ENCODE data around the gene CXCR2. TPM values are rescaled to one million over a fixed set of nuclear protein-coding genes. Genes with fewer than 3 reads are reported as not detected.

The CXCR2 gene
- total RNA-seq, 1 experiment from 2014 or later: 0.96 TPM

- peaks cover 16% of the 10 kb centered on the region for H3K27me3 Mint-ChIP-seq (ENCODE audit: low read depth)
- no peaks in the 10 kb centered on the region for H3K4me1 Mint-ChIP-seq
- CTCF ChIA-PET: no interaction called here
- ATAC-seq (no peak), DNase-seq (ENCODE audit: low spot score) (no peak)
- no peak overlapping the region for H3K27ac Mint-ChIP-seq
- H3K9me3 Mint-ChIP-seq: peaks cover 29% of the 10 kb centered on the region
- no peaks in the 10 kb centered on the region for H3K36me3 Mint-ChIP-seq
- POLR2A ChIA-PET: no interaction called here
- TF ChIP-seq USF1 (CRISPR knock-in tag; IDR thresholded peaks at IDR 0.05): no peak
- no peak for TF ChIP-seq E2F5 (CRISPR knock-in tag; IDR thresholded peaks at IDR 0.05)
- no peak for TF ChIP-seq FOXK1 (CRISPR knock-in tag; IDR thresholded peaks at IDR 0.05)
- no peak for TF ChIP-seq CREM (CRISPR knock-in tag; IDR thresholded peaks at IDR 0.05)
- no peak for TF ChIP-seq ZNF512 (CRISPR knock-in tag; IDR thresholded peaks at IDR 0.05; ENCODE audit: borderline replicate concordance)
- TF ChIP-seq PRDM15 (CRISPR knock-in tag; IDR thresholded peaks at IDR 0.05): no peak
- no peak for TF ChIP-seq AR (CRISPR knock-in tag; IDR thresholded peaks at IDR 0.05)
- no peak for TF ChIP-seq NFATC4 (CRISPR knock-in tag; IDR thresholded peaks at IDR 0.05)
- no peak for TF ChIP-seq ATF1 (CRISPR knock-in tag; IDR thresholded peaks at IDR 0.05)
- TF ChIP-seq STAT6 (CRISPR knock-in tag; conservative IDR thresholded peaks at IDR 0.05; ENCODE audit: low read depth): no peak
- no peak for TF ChIP-seq ZNF219 (CRISPR knock-in tag; IDR thresholded peaks at IDR 0.05; ENCODE audit: borderline replicate concordance)
- no peak for TF ChIP-seq ETV6 (CRISPR knock-in tag; IDR thresholded peaks at IDR 0.05)
- no peak for TF ChIP-seq RORB (CRISPR knock-in tag; IDR thresholded peaks at IDR 0.05)
- no peak for TF ChIP-seq TEAD4 (CRISPR knock-in tag; IDR thresholded peaks at IDR 0.05)
- TF ChIP-seq CBFB (CRISPR knock-in tag; IDR thresholded peaks at IDR 0.05; ENCODE audit: low read depth): no peak
- no peak for TF ChIP-seq ZNF317 (CRISPR knock-in tag; IDR thresholded peaks at IDR 0.05; ENCODE audit: borderline replicate concordance, low read depth)
- no peak for TF ChIP-seq ZNF423 (CRISPR knock-in tag; IDR thresholded peaks at IDR 0.05)
- TF ChIP-seq NFYB (CRISPR knock-in tag; conservative IDR thresholded peaks at IDR 0.05; ENCODE audit: low read depth): no peak
- H3K4me3 Mint-ChIP-seq: no peak overlapping the region
Observed at GRCh38 chr2:218091746-218092145, 34.1 kb upstream of the CXCR2 start.
